ENCODE measurements around the gene CACNB2.

The CACNB2 gene

GRCh38 chr10:18219146-18219545, 78.9 kb downstream of the CACNB2 start:
- TF ChIP-seq CTCF (IDR thresholded peaks at IDR 0.05; ENCODE audit: control extremely low read depth, extremely low read depth, low read depth, missing control alignments), result no peak
- DNase-seq (ENCODE audit: extremely low spot score), result no peak
- ChIA-PET CTCF (no interaction called here), POLR2A (no interaction called here)

GRCh38 chr10:18221123-18221522, 80.9 kb downstream of the CACNB2 start:
- TF ChIP-seq CTCF (IDR thresholded peaks at IDR 0.05; ENCODE audit: control extremely low read depth, extremely low read depth, low read depth, missing control alignments), result no peak
- POLR2A ChIA-PET, result no interaction called here
- no peak for DNase-seq (ENCODE audit: extremely low spot score)
- CTCF ChIA-PET, result no interaction called here

GRCh38 chr10:18221882-18222281, 81.7 kb downstream of the CACNB2 start:
- CTCF ChIA-PET, result no interaction called here
- TF ChIP-seq CTCF (IDR thresholded peaks at IDR 0.05; ENCODE audit: control extremely low read depth, extremely low read depth, low read depth, missing control alignments), result no peak
- DNase-seq (ENCODE audit: extremely low spot score), result no peak
- POLR2A ChIA-PET, result no interaction called here

GRCh38 chr10:18222866-18223265, 82.6 kb downstream of the CACNB2 start:
- TF ChIP-seq CTCF (IDR thresholded peaks at IDR 0.05; ENCODE audit: control extremely low read depth, extremely low read depth, low read depth, missing control alignments), result no peak
- ChIA-PET CTCF (no interaction called here), POLR2A (no interaction called here)
- no peak for DNase-seq (ENCODE audit: extremely low spot score)

- no peak for TF ChIP-seq CTCF (IDR thresholded peaks at IDR 0.05; ENCODE audit: control extremely low read depth, extremely low read depth, low read depth, missing control alignments)
- no peak for DNase-seq (ENCODE audit: extremely low spot score)
- POLR2A ChIA-PET, result no interaction called here
- CTCF ChIA-PET, result interaction anchor here (0.8 kb wide), 1 partner anchor 10 kb away, joined by 3 read pairs; no protein-coding TSS in a partner anchor
Observed at GRCh38 chr10:18223898-18224297, 83.7 kb downstream of the CACNB2 start.

GRCh38 chr10:18224626-18225445, 84.6 kb downstream of the CACNB2 start:
- TF ChIP-seq CTCF (IDR thresholded peaks at IDR 0.05; ENCODE audit: control extremely low read depth, extremely low read depth, low read depth, missing control alignments), result no peak
- DNase-seq (ENCODE audit: extremely low spot score), result no peak
- CTCF ChIA-PET, result interaction anchor here (0.8 kb wide), 1 partner anchor 11 kb away, joined by 3 read pairs; no protein-coding TSS in a partner anchor
- POLR2A ChIA-PET, result no interaction called here

All from GM10248 (cell line).